ENCODE data around the gene HNRNPD.
"Not testable (repeated sequence)": the region's sequence is repeated elsewhere in the genome, so short reads cannot be mapped to it uniquely, and the experiment has no call there.

The HNRNPD gene

DNA sequence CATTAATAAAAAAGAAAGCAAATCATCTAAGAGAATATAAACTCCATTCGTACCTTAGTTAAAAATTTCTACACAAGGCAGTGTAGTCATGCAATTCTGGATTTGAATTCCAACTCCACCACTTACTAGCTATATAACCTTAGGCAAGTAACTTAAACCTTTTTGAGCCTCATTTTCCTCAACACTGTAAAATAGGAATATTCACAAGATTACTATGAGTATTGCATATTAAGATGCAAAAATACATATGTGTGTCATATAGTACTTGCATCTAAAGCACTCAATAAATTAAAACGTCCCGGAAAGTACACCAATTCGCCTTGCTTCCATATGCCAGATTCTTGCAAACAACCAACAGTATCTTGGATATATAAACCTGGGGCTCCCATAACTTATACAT, 42.0 kb downstream of the HNRNPD start:
- FAIRE-seq (no peak), DNase-seq (ENCODE audit: insufficient read length, low spot score) (no peak)
- TF ChIP-seq, protein P1, sequence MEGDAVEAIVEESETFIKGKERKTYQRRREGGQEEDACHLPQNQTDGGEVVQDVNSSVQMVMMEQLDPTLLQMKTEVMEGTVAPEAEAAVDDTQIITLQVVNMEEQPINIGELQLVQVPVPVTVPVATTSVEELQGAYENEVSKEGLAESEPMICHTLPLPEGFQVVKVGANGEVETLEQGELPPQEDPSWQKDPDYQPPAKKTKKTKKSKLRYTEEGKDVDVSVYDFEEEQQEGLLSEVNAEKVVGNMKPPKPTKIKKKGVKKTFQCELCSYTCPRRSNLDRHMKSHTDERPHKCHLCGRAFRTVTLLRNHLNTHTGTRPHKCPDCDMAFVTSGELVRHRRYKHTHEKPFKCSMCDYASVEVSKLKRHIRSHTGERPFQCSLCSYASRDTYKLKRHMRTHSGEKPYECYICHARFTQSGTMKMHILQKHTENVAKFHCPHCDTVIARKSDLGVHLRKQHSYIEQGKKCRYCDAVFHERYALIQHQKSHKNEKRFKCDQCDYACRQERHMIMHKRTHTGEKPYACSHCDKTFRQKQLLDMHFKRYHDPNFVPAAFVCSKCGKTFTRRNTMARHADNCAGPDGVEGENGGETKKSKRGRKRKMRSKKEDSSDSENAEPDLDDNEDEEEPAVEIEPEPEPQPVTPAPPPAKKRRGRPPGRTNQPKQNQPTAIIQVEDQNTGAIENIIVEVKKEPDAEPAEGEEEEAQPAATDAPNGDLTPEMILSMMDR (IDR thresholded peaks at IDR 0.05; ENCODE audit: insufficient read depth, missing control alignments) = no peak

DNA sequence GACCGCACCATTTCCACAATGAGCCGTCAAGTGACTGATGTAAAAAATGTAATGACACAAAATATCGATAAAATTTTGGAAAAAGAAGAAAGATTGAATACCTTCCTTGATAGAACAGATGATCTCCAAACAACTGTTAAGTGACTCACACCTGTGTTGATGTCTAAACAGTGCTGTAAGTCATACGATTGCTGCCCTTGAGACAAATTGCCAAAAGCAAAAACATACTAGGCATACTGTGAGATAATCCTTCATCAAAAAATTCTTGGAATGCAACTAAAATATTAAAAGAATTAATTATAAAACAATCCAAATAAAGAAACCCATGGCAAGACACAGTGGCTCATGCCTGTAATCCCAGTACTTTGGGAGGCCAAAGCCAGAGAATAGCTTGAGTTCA, 53.4 kb downstream of the HNRNPD start:
- FAIRE-seq (no peak), DNase-seq (ENCODE audit: insufficient read length, low spot score) (no peak)
- TF ChIP-seq, protein P1 (IDR thresholded peaks at IDR 0.05; ENCODE audit: insufficient read depth, missing control alignments) = no peak

DNA sequence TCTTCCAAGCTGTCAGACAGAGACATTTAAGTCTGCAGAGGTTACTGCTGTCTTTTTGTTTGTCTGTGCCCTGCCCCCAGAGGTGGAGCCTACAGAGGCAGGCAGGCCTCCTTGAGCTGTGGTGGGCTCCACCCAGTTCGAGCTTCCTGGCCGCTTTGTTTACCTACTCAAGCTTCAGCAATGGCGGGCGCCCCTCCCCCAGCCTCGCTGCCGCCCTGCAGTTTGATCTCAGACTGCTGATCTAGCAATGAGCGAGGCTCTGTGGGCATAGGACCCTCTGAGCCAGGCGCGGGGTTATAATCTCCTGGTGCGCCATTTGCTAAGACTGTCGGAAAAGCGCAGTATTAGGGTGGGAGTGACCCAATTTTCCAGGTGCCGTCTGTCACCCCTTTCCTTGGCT, 70.7 kb downstream of the HNRNPD start:
- FAIRE-seq; DNase-seq (ENCODE audit: insufficient read length, low spot score): not testable (repeated sequence)
